Natural killer cell (primary cell): ENCODE results near the gene PLEKHA7. TPM values are rescaled to one million over a fixed set of nuclear protein-coding genes. Genes with fewer than 3 reads are reported as not detected.

ENCODE experiments used
- ATAC-seq, 3 donors: fragments of 150-1000 bp in 2 of 3; fragments of 200-7000 bp in 1 of 3; cut with Tn5 transposase; 1 replicate in 1 of 3; 2 replicates in 2 of 3; pipeline ENCODE4 v1.10.0; 2021; ENCODE audit warnings: mild to moderate bottlenecking in 2 of 3, moderate library complexity in 2 of 3
- DNase-seq, 2 donors: peaks; one replicate each; pipeline versions ENCODE4 v3.0.0 to v3.0.0-alpha.2; 2013 to 2021; ENCODE audit warnings: mixed read lengths in 1 of 2
- H3K27ac ChIP-seq: one replicate; pipeline ENCODE4 v1.5.1; 2013; ENCODE audit warnings: mild to moderate bottlenecking, low read length
- H3K27me3 ChIP-seq: one replicate; pipeline ENCODE4 v1.6.1; 2013; ENCODE audit warnings: low read length; ENCODE audit not compliant: control insufficient read depth, insufficient read depth
- H3K36me3 ChIP-seq: one replicate; pipeline ENCODE4 v1.6.1; 2013; ENCODE audit warnings: low read length; ENCODE audit not compliant: control insufficient read depth, insufficient read depth
- H3K4me1 ChIP-seq: one replicate; pipeline ENCODE4 v1.6.1; 2013; ENCODE audit warnings: low read length; ENCODE audit not compliant: control insufficient read depth, insufficient read depth
- H3K4me3 ChIP-seq: one replicate; pipeline ENCODE4 v1.5.1; 2013; ENCODE audit warnings: low read length
- H3K9me3 ChIP-seq: one replicate; pipeline ENCODE4 v1.6.1; 2013; ENCODE audit warnings: low read length; ENCODE audit not compliant: control insufficient read depth, insufficient read depth
- H3K27ac Mint-ChIP-seq, 2 donors: one replicate each; pipeline ENCODE4 v1.8.0; 2022; ENCODE audit warnings: mild to moderate bottlenecking in 2 of 2, mixed read lengths in 2 of 2, moderate library complexity in 1 of 2
- H3K27me3 Mint-ChIP-seq, 2 donors: one replicate each; pipeline ENCODE4 v1.8.0; 2022; ENCODE audit warnings: low read depth in 2 of 2, mixed read lengths in 2 of 2
- H3K36me3 Mint-ChIP-seq: one replicate; pipeline ENCODE4 v1.8.0; 2022; ENCODE audit warnings: mixed read lengths
- H3K4me1 Mint-ChIP-seq, 2 donors: one replicate each; pipeline ENCODE4 v1.8.0; 2022; ENCODE audit warnings: mixed read lengths in 2 of 2
- H3K4me3 Mint-ChIP-seq: one replicate; pipeline ENCODE4 v1.8.0; 2022; ENCODE audit warnings: mild to moderate bottlenecking, moderate library complexity, mixed read lengths
- H3K9me3 Mint-ChIP-seq, 2 donors: one replicate each; pipeline ENCODE4 v1.8.0; 2022; ENCODE audit warnings: mixed read lengths in 2 of 2
- WGBS: methylation state at CpG from one replicate; pipeline ENCODE4 v1.1.7; 2013; ENCODE audit warnings: missing lambda C conversion rate; ENCODE audit not compliant: insufficient coverage; 5-methylcytosine and 5-hydroxymethylcytosine counted together
- intact Hi-C: fragments of 100-400 bp; cut with micrococcal nuclease; formaldehyde crosslinking; loops from one replicate; pipeline ENCODE4 v1.14.2; 2022
- total RNA-seq, 4 donors: library from RNA; stranded (reverse); fragments of 120-200 nt in 1 of 4; gene quantifications; one replicate each; pipeline versions ENCODE4 v1.2.3 to v1.2.4, GENCODE V29; 2013 to 2022
- TF ChIP-seq, protein P1 (sequence below): fragments of 200-600 bp; IDR thresholded peaks from one replicate; pipeline ENCODE4 v1.8.0; 2022; ENCODE audit warnings: antibody characterized with exemption

The PLEKHA7 gene
- total RNA-seq, 3 donors from 2014 or later (not counting 1 experiment from before 2014, with no cell fraction given), result 1.00 to 2.5 (median 1.3) TPM

DNA sequence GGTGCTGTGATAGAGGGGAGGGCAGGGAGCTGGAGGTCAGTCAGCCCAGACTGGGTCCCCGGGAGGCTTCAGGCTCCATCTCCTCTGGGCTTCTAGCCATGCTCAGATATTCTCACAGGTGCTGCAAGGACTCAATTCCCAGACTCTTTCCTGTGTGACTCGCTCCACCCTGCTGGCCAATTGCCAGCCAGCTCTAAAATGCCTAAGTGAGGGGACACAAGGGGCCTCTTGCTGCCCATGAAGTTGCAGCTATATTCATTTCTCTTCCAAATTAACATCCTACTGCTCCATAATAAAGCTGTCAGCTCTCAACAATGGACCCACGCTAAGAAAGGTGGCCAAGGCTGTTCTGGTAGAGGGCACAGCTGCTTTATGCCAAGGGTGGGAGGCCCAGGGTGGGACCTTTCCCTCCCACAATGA lies 101.5 kb downstream of the PLEKHA7 start:
- Mint-ChIP-seq H3K4me1 (no peaks in the 10 kb centered on the region), H3K4me3 (no peak overlapping the region), H3K27ac (no peak overlapping the region), H3K36me3 (no peaks in the 10 kb centered on the region), H3K27me3 (peaks cover 2 to 13% of the 10 kb centered on the region in 2 donors), H3K9me3 (no peaks in the 10 kb centered on the region)
- TF ChIP-seq, protein P1, sequence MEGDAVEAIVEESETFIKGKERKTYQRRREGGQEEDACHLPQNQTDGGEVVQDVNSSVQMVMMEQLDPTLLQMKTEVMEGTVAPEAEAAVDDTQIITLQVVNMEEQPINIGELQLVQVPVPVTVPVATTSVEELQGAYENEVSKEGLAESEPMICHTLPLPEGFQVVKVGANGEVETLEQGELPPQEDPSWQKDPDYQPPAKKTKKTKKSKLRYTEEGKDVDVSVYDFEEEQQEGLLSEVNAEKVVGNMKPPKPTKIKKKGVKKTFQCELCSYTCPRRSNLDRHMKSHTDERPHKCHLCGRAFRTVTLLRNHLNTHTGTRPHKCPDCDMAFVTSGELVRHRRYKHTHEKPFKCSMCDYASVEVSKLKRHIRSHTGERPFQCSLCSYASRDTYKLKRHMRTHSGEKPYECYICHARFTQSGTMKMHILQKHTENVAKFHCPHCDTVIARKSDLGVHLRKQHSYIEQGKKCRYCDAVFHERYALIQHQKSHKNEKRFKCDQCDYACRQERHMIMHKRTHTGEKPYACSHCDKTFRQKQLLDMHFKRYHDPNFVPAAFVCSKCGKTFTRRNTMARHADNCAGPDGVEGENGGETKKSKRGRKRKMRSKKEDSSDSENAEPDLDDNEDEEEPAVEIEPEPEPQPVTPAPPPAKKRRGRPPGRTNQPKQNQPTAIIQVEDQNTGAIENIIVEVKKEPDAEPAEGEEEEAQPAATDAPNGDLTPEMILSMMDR, result no peak
- Histone ChIP-seq H3K36me3 (no peaks in the 10 kb centered on the region), H3K27ac (no peak overlapping the region), H3K4me1 (no peaks in the 10 kb centered on the region), H3K9me3 (no peaks in the 10 kb centered on the region), H3K27me3 (no peaks in the 10 kb centered on the region), H3K4me3 (no peak overlapping the region)
- intact Hi-C loops, result no loop called here
- DNase-seq (no peak), ATAC-seq (no peak)
- WGBS, result 82% methylated on average over 3 of the region's 3 CpGs

DNA sequence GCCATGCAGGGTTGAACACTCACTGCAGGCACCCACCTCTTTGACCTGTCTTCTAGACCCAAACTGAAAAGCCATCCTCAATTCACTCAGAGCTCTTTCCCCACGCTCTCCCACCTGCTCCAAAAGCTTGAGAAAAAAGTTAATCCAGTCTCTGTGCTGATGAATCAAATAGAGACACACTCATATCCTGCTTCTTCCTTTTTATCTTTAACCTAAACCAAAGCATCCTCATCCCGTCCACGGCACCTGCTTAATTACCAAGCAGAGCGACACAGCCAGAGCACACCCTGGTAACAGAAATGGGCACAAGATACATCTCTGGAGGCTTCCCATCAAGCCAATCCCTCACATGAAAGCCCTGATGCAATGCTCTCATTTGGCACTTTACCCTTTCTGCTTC lies 102.6 kb downstream of the PLEKHA7 start:
- Mint-ChIP-seq H3K27ac (no peak overlapping the region), H3K4me3 (no peak overlapping the region), H3K9me3 (no peaks in the 10 kb centered on the region), H3K36me3 (no peaks in the 10 kb centered on the region), H3K4me1 (no peaks in the 10 kb centered on the region), H3K27me3 (peaks cover 2 to 6% of the 10 kb centered on the region in 2 donors)
- DNase-seq, result no peak
- ATAC-seq, result no peak
- intact Hi-C loops, result no loop called here
- H3K9me3 ChIP-seq, result no peaks in the 10 kb centered on the region
- H3K27ac ChIP-seq, result no peak overlapping the region
- H3K4me3 ChIP-seq, result no peak overlapping the region
- WGBS, result 74% methylated on average over 4 of the region's 4 CpGs
- H3K27me3 ChIP-seq, result no peaks in the 10 kb centered on the region
- TF ChIP-seq, protein P1, result no peak
- no peaks in the 10 kb centered on the region for H3K4me1 ChIP-seq
- no peaks in the 10 kb centered on the region for H3K36me3 ChIP-seq

DNA sequence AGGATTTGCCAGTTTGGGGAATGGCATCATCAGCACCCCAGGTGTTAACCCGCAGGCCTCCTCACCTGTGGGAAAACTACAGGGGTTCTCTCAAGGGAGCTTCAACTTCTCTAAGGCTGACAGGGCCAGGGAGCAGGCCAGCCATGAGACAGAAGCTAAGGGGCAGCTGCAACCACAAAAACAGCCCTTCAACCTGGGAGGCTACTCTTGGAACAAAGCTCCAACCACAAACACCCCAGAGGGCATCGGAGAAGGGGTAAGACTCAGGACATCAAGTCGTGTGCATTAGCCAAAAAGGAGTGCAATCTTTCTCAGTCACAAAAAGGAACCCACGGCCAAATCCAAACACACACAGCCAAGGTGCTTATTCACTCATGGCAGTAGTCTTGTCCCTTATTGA lies 103.0 kb downstream of the PLEKHA7 start:
- Histone ChIP-seq H3K27me3 (no peaks in the 10 kb centered on the region), H3K4me3 (no peak overlapping the region), H3K36me3 (no peaks in the 10 kb centered on the region), H3K9me3 (no peaks in the 10 kb centered on the region), H3K4me1 (no peaks in the 10 kb centered on the region), H3K27ac (no peak overlapping the region)
- Mint-ChIP-seq H3K36me3 (no peaks in the 10 kb centered on the region), H3K4me1 (no peaks in the 10 kb centered on the region), H3K27ac (no peak overlapping the region), H3K27me3 (peaks cover 2 to 6% of the 10 kb centered on the region in 2 donors), H3K4me3 (no peak overlapping the region), H3K9me3 (no peaks in the 10 kb centered on the region)
- DNase-seq, result no peak
- ATAC-seq, result no peak
- TF ChIP-seq, protein P1, result no peak
- WGBS, result 64% methylated on average over 4 of the region's 4 CpGs
- intact Hi-C loops, result no loop called here

DNA sequence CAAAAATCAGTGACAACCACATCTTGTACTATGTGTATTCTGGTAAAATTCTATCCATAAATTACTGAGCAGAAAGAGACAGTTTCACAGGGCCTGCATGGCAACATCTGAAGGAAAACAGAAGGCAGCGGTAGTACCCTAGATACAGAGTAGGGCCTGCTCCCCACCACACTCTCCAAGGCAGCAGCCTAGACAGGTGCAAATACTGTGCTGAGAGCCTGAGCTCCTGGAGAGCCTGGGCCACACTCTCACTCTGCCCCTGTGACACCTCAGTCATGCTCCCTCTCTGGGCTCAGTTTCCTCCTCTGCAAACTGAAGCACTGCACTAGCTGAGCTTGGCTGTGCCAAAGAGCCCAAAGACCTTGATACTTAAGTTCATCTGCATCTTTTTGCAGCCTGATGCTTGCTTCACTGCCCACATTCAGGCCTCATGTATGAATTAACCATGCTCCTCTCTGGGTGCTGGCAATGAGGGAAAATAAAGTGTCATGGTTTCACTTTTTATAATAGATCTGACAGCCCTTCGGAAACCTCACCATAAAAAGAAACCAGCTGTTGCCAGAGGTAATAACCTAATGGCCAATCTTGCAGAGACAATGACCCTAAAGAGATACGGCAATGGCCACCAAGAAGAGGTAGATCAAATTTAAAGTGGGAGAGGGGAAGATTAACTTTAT lies 104.7 kb downstream of the PLEKHA7 start:
- WGBS, result 91% methylated on average over 3 of the region's 3 CpGs
- H3K36me3 Mint-ChIP-seq, result no peaks in the 10 kb centered on the region
- TF ChIP-seq, protein P1, result no peak
- H3K27me3 Mint-ChIP-seq, result peaks cover under 1 to 3% of the 10 kb centered on the region in 2 donors
- H3K9me3 Mint-ChIP-seq, result peaks cover 0 to 2% of the 10 kb centered on the region in 2 donors
- ATAC-seq, result no peak
- H3K4me1 ChIP-seq, result no peaks in the 10 kb centered on the region
- H3K36me3 ChIP-seq, result no peaks in the 10 kb centered on the region
- no peaks in the 10 kb centered on the region for H3K4me1 Mint-ChIP-seq
- no peaks in the 10 kb centered on the region for H3K9me3 ChIP-seq
- DNase-seq, result no peak
- H3K4me3 ChIP-seq, result no peak overlapping the region
- no peaks in the 10 kb centered on the region for H3K27me3 ChIP-seq
- no peak overlapping the region for H3K27ac ChIP-seq
- intact Hi-C loops, result no loop called here
- no peak overlapping the region for H3K27ac Mint-ChIP-seq
- no peak overlapping the region for H3K4me3 Mint-ChIP-seq
